Limb (tissue), 2 donors: ENCODE results near the gene TRMU.

Experiments used
- DNase-seq, 2 donors: peaks; one replicate each; pipeline ENCODE4 v3.0.0-alpha.2; 2016; ENCODE audit errors: extremely low spot score in 2 of 2

TRMU gene

GRCh38 chr22:46355369-46355995 lies 20.0 kb downstream of the TRMU start:
- peak; percentile 31 to 86 for DNase-seq

- DNase-seq = peak in 1 of 2 donors; percentile 43
Measured at GRCh38 chr22:46355996-46356471, 20.5 kb downstream of the TRMU start.

GRCh38 chr22:46356496-46357480 lies 21.3 kb downstream of the TRMU start:
- DNase-seq = no peak

- no peak for DNase-seq
Measured at GRCh38 chr22:46357711-46358520, 22.4 kb downstream of the TRMU start.

- no peak for DNase-seq
Measured at GRCh38 chr22:46358766-46359165, 23.3 kb downstream of the TRMU start.

- no peak for DNase-seq
Measured at GRCh38 chr22:46359362-46359761, 23.8 kb downstream of the TRMU start.

GRCh38 chr22:46360097-46360496 lies 24.6 kb downstream of the TRMU start:
- DNase-seq = no peak

- DNase-seq = no peak
Measured at GRCh38 chr22:46360891-46361290, 25.4 kb downstream of the TRMU start.

- DNase-seq = no peak
Measured at GRCh38 chr22:46361826-46362202, 26.3 kb downstream of the TRMU start.

- DNase-seq = no peak
Measured at GRCh38 chr22:46362203-46362933, 26.9 kb downstream of the TRMU start.

- no peak for DNase-seq
Measured at GRCh38 chr22:46362934-46363515, 27.5 kb downstream of the TRMU start.

GRCh38 chr22:46363611-46364321 lies 28.3 kb downstream of the TRMU start:
- no peak for DNase-seq

- no peak for DNase-seq
Measured at GRCh38 chr22:46364341-46365165, 29.0 kb downstream of the TRMU start.

GRCh38 chr22:46365166-46365624 lies 29.7 kb downstream of the TRMU start:
- DNase-seq = no peak

- DNase-seq = no peak
Measured at GRCh38 chr22:46366327-46366731, 30.8 kb downstream of the TRMU start.

- no peak for DNase-seq
Measured at GRCh38 chr22:46366801-46367706, 31.5 kb downstream of the TRMU start.

- peak in 1 of 2 donors; percentile 81 for DNase-seq
Measured at GRCh38 chr22:46367707-46368191, 32.2 kb downstream of the TRMU start.

GRCh38 chr22:46368422-46368821 lies 32.9 kb downstream of the TRMU start:
- DNase-seq = no peak
